ENCODE measurements around the gene CPB2. TPM values are rescaled to one million over a fixed set of nuclear protein-coding genes. Genes with fewer than 3 reads are reported as not detected.

CPB2 gene
- total RNA-seq, 1 experiment from 2014 or later = 0.21 TPM

DNA sequence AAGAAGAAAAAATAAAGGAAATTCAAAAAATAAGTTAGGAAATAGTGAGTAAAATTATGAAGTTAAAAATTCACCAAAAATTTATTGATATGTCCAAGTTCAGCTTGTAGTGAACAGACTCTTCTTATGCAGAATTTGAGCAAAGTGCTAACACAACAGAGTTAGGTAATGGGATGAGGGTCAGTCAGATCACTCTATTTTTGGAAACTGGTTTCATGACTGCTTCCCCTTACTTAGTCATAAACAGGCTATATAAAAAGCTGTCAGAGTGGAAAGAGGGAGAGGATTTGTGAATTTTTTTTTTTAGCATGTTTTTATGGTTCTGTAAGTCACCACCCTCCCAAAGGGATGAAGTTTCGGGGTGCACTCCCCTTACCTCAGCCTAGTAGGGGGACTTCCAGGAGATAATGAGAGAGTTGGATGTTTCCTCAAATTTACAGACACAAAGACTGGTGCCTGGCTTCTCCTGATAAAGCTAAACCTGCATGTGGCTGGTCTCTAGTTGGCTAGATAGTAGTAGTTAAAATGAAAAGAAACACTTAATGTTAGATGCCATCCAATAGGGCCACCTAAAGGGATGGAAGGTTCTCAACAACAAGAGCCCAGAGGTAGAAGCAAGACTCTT, 4.5 kb downstream of the CPB2 start:
- DNase-seq (ENCODE audit: low read depth) = peak; percentile 35

DNA sequence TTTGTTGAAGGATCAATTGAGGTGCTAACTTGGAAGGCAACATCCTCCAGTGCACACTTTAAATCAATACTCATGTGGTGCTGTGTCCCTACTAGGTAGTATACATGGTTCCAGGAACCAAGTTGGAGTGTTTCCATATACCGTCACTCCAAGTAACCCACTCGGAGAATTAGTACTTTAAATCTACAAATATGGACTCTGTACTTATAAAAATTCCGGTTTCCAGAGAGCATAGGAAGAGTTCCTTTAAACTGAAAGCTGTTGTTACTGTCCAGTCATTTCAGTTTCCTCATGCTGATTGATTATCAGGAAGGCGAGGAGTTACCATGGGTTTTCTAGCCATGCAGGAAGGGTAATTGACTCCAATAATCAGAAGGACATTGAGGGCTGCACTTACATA, 7.2 kb downstream of the CPB2 start:
- no peak for DNase-seq (ENCODE audit: low read depth)

DNA sequence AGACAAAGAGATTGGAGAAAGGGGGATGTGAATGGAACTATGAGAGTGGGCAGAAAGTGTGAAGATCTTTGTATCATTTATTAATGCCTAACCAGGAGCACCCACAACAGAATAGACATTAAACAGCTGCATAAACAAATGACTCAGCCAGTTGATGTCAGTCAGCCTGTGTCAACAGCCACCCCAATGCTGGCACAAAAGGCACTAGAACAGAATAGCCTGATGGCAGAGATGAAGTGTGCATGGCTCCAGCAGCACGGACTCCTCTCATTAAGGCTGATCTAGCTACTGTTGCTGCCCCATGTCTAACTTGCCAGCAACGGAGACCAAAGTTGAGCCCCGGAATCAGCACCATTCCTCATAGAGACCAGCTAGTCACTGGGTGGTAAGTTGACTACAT, 7.8 kb downstream of the CPB2 start:
- no peak for DNase-seq (ENCODE audit: low read depth)

DNA sequence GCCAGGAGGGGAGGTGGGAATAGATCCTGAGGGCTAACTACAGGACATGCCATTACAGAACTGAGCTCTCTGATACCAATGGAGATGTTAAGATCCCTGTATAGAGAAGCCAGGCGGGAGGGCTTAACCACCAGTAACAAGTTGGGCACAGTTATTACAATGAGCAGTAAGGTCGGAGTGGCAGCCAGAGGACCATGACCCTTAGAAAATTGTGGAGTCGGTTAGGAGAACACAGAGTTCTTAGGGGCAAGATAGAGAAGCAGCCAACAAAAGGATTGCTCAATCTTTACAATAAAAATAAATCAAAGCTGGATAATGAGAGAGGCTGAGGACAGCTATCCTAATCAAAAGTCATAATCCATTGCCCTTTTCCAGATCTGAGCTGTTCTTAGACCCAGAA, 10.4 kb downstream of the CPB2 start:
- no peak for DNase-seq (ENCODE audit: low read depth)

DNA sequence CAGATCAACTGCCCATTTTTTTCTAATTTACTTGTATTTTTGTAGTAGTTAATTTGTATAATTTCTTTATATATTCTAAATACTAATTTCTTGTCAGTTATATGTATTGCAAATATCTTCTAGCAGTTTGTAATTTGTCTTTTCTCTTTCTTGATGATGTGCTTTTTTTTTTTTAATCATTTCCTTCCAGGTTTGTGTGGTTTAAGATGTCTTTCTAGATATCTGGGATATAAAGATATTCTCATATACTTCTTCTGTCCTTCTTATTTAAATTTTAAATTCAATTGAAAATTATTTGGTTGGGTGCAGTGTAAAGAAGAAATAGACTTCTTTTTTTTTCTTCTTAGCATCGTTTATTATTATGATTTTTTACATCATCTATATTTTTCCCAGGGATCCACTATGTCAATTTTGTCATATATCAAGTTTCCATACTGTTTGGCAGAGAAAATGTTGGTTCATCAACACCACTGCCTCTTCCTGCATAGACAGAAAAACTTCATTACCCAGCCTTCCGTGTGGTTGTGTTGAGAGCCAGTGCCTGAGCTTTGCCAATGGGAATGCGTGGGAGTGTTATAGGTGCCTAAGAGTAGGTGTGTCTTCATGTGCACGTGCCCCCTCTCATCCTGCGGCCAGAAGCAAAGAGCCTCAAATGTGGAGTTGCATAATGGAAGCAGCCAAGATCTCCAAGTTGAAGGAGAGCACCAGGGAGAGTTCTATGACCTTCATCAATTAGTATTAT, 15.8 kb downstream of the CPB2 start:
- peak; percentile 25 for DNase-seq (ENCODE audit: low read depth)

DNA sequence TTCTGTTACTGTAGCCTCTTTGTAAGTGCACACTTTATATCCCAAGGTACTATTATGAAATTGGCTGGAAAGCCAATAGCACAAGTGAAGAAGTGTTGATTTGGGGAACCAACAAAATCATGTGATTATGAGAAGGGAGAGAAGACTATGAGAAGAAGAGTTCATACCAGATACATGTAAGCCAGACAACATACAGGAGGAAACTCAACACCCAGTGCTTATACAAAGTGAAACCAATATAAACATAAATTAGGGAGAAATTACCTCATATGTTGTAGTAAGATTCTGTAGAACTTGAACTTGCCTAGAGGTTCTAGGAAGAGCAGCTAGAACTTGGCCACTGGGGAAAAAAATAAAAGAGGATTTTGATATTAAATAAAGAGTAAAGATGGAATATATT, 17.4 kb downstream of the CPB2 start:
- no peak for DNase-seq (ENCODE audit: low read depth)

DNA sequence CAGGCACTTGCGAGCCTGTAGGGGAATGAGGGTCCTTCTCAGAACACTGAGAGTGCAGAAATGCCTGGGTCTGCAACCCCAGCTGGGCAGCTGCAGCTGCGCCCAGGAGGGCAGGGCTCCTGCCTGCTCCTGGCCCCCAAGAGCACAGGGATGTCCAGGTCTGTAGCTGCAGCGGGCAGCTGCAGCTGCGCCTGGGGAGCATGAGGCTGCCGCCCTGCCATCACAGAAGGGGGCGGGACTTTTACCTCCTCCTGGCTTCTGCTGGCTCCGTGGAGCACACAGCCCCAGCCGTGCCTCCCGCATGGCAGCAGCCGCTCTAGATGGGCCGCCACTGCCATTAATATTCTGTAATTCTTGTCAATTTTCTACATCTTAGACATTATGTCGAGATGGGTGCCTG, 17.8 kb downstream of the CPB2 start:
- peak; percentile 66 for DNase-seq (ENCODE audit: low read depth)

DNA sequence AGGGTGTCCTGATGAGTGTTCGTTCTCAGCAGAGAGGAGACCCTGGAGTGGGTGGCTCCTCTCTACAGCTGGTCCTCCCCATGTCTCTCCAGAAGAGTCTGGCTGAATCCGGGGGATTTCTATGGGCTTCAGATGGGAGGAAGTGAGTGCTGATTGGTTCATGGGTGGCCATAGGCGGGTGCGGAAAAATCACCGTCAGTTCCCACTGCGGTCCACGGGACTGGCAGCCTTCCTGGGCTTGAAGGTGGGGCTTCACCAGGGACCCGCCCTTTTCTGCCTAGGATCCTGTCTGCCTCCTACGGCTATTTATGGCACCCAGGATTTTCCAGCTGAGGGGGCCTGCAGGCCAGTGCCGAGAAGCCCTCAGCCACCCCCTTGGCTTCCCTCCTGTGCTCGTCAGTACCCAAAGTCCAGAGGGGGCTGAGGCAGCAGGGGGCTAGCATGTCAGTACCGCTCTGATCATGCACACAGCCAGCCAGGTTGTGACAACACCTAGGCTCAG, 18.4 kb downstream of the CPB2 start:
- peak; percentile 81 for DNase-seq (ENCODE audit: low read depth)

DNA sequence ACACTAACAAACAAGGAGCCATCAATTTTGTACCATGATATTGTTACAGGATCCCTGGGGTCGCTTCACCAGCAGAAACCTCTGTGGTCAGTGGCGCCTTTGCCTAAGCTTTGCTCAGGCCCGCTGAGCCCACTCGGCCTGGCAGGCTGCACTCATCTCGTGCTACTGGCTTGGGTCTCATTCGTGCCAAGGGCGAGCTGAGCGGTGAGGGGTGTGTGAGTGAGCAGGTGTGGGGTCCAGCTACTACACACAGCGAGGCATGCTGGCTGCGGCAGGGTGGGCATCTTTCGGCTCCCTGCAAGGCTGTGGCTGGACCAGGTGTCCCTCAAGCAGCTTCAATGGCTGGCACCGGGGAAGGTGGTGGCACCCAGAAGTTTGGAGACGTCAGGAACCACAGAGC, 19.1 kb downstream of the CPB2 start:
- no peak for DNase-seq (ENCODE audit: low read depth)

DNA sequence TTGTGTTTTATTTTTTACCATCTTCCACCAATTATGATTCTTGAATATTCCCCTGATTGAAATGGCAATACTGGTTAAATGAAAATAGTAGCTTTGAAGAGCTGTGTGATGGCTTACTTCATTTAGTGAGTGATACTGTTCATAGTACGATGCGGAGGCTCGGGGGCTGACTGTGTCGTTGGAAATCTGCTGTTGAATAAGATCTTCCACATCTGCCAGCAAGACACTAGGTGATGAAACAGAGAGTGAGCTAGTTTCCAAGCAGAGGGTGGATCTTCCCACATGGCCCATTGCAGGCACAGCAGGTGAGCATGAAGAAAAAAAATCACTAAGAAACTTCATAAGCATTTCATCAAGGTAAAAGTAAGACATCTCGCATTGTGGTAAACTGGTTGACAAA, 22.5 kb downstream of the CPB2 start:
- DNase-seq (ENCODE audit: low read depth) = no peak

DNA sequence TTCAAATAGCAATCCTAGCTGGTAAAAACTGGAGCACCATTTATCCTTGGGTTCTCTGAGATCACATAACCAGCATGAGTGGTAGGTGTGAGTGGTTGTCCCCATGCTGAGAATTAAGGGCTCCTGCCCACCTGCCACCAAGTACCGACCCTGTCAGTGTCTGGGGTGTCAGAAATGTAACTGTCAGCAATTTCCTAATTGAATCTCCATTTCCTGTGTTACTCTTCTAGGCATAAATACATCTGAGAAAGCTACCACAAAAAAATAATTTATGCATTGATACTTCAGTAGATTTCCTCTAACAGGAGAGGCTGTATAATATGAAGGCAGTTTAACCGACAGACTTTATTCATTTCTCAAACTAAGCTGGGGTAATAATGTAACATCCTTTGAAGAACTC, 25.1 kb downstream of the CPB2 start:
- no peak for DNase-seq (ENCODE audit: low read depth)

DNA sequence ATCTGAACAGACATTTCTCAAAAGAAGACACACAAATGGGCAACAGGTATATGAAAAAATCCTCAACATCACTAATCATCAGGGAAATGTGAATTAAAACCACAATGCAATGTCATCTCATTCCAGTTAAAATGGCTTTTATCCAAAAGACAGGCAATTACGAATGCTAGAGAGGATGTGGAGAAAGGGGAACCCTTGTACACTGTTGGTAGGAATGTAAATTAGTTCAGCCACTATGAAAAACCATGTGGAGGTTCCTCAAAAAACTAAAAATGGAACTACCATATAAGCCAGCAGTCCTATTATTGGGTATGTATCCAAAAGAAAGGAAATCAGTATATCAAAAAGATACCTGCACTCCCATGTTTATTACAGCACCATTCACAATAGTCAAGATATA, 27.6 kb downstream of the CPB2 start:
- DNase-seq (ENCODE audit: low read depth) = no peak

DNA sequence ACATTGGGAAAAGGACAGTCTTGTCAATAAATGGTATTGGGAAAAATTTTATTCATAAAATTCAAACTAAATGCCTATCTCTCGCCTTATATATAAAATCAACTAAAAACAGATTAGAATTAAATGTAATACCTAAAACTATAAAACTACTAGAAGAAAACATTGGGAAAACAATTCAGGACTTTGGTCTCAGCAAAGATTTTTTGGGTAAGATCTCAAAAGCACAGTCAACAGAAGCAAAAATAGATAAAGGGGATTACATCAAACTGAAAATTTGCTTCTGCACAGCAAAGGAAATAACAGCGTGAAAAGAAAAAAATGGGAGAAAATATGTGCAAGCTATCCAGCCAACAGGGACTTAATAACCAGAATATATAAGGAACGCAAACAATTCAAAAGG, 28.0 kb downstream of the CPB2 start:
- no peak for DNase-seq (ENCODE audit: low read depth)

DNA sequence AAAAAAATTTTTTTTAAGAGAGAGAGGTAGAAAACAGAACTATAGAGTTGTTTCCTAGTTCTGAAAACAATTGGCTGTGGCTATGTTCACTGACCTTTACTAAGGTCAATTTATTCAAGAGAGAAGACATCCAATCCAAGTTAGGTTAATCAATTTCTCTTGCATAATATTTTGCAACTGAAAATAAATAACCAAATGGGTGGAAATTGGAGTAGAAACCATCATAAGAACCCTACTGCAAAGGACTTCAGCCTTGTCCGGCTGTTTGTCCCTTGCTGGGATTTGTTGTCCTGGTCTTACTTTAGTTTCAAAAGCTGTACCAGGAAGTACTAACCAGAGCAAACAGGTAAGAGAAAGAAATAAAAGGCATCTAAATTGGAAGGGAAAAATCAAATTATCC, 29.0 kb downstream of the CPB2 start:
- DNase-seq (ENCODE audit: low read depth) = no peak

DNA sequence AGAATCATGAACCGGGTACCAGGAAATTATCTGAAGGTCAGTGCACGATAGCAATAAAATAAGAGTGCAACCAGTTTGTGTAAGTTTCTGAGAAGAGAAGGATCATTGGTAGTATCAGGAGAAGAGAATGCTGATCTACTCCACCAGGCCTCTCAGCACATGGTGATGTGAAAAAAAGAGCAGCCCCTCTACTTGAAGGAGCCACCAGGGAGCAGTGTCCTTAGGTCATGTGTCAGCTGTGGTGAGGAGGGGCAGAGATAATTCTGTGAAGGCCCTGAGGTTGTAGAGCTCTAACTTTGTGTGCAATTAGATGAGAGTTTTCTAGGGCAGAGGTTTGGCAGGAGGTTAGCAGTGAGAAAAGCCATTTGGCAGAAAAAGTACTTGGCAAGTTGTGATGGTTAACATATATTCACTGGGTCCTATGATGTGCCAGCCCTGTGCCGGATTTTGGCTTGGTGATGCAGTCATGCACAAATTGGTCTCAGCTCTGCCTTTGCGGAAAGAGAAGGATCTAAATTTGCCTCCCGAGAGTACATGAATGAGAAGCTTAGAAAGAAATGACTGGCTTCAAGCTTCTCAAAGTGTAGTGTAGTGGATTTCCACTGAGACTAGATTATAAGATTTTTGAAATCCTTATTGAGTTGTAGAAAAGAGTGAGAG, 33.1 kb downstream of the CPB2 start:
- no peak for DNase-seq (ENCODE audit: low read depth)

DNA sequence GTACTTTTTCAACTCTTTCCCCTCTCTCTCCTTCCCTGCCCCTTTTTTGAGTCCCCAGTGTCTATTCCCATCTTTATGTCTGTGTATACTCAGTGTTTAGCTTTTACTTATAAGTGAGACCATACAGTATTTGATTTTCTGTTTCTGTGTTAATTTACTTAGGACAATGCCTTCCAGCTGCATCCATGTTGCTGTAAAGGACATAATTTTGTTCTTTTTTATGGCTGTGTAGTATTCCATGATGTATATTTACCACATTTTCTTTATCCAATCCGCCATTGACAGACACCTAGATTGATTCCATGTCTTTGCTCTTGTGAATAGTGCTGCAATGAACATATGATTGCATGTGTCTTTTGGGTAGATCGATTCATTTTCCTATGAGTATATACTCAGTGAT, 41.5 kb downstream of the CPB2 start:
- no peak for DNase-seq (ENCODE audit: low read depth)

DNA sequence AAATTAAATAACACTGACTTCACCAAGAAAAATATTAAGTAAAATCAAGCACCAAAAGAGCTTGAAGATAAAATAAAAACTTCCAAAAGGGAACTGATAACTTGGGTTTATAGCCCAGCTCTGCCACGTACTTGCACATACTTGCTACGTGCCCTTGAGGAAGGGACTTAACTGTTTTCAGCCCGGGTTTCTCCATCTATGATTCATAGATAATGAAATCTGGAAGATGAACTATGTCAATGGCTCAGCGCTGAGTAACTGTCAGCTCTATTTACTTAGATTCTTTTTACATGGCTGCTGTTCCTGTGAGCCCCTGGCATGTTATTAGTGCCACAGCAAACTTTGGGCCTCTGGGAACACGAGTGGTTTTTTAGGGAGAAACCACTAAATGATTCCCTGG, 42.6 kb downstream of the CPB2 start:
- DNase-seq (ENCODE audit: low read depth) = peak; percentile 85

DNA sequence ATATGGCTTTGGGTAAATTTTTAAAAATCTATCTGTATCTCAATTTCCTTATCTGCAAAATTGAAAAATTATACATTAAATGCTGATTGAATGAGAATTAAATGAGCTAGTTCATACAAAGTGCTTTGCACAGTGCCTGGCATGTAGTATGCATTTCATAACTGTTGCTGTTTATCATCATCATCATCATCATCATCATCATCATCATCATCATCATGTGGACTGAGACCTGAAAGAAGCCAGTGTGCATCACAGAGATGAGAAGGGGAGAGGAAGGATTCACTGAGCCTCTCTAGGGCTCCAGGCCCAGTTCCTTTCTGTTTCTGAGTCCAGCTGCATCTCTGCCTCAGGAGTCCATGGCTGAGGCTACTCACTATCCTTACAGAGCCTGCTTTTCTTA, 45.4 kb downstream of the CPB2 start:
- DNase-seq (ENCODE audit: low read depth) = no peak

DNA sequence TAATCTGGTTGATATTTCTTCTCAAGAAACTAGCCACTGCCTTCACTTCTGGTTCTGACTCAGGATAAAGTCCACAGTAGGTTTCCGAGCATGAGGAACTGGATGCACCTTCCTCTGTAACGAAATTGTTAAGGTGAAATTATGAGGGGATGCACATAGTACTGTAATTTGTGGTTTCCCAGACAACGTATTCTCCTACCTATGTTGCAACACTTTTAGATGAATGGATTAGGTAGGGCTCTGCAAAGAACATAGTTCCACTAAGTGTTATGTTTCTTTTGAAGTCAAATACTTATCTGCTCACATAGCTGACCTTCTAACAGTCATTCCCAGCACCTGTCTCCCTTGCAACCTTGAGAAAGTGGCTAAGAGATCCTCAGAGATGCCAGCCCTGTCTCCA, 46.6 kb downstream of the CPB2 start:
- no peak for DNase-seq (ENCODE audit: low read depth)

DNA sequence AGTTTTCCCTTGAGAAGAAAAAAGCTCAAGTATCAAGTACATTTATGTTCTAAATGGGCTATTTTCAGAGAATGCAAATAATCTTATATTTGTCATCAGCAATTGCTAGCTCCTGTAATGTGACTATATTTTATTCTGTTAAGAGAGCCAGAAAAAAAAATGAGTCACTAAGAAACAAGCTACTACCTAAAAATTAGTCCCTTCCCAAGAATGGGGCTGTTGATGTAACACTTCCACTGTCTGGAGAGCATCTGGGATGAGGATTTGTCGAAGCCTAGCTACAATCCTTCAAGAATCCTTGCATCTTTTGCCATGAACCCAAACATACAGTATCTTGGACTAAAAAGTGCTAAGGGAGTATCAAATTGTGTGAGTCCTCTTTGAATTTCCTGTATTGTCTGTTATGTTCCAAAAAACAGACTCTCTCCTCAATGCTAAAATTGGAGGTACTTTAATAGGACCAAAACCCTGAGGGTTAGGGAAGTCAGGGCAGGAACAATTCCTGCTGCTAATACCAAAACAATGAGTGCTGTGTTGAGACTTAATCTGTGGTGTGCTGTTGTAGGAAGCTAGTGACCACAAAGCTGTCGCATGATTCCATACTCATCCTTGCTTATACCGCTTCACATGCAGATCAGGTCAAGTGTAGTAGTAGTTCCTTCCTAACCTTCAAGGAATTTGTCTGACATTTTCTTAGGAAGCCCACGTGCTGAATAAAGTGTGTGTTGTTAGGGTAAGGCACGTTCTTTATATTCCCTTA, 47.4 kb downstream of the CPB2 start:
- peak; percentile 97 for DNase-seq (ENCODE audit: low read depth)

DNA sequence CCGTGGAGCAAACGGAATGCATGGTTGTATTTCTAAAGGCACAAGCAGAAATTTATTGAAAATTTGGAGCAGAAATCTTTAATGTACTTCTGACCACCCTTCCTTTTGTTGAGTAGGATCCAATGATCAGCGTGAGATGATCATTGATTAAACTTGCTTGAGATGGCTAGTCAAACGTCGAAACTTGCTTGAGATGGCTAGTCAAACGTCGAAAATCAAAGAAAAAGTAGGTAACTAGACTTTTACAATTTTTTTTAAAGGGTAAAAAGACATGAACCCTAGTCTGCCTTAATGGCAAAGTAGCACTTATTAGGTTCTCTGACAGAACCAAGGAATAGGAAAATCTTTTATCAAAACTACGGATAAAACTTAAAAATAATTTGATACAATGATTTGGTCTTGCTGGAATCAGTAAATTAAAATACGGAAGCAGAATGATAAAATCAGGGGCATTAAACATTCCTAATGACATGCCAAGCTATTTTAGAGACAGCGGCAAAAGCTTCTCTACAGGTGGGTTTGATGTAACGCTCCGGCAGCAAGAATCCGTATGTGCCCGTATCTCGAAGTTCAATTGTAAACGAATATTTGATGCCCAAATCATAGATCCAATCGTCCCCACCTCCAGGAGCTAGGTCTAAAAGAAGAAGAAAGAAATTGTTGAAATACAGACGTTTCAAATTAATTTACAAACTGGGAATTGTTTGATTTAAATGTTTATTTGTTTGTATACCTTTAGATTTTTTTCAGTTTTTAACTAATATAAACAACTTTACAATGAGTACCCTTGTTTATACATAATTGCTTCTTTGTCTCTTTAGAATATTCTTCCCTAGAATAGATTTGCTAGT, 51.4 kb downstream of the CPB2 start:
- DNase-seq (ENCODE audit: low read depth) = no peak
